WTC11 (cell line): Measurements from ENCODE around the gene CAMTA1. TPM values are rescaled to one million over a fixed set of nuclear protein-coding genes. Genes with fewer than 3 reads are reported as not detected.

ENCODE experiments used
- ATAC-seq: fragments of 200-7000 bp; cut with Tn5 transposase; 2 replicates; pipeline ENCODE4 v1.10.0; 2021; ENCODE audit warnings: mild to moderate bottlenecking, moderate library complexity
- CTCF ChIA-PET: fragments of 300-600 bp; sonication (Branson Sonifier 250); formaldehyde crosslinking; loops from one replicate; lab custom pipeline; 2021; ENCODE audit warnings: antibody characterized with exemption; lab: Charles Lee
- POLR2A ChIA-PET: fragments of 350-600 bp; sonication (Branson Sonifier 250); formaldehyde crosslinking; loops from one replicate; lab custom pipeline; 2021; ENCODE audit warnings: antibody characterized with exemption; lab: Charles Lee
- DNase-seq: peaks from one replicate; pipeline ENCODE4 v3.0.0; 2021; ENCODE audit warnings: low spot score
- H3K27ac Mint-ChIP-seq: 2 replicates; pipeline ENCODE4 v1.8.0; 2021; ENCODE audit warnings: mixed read lengths
- H3K27me3 Mint-ChIP-seq: 2 replicates; pipeline ENCODE4 v1.8.0; 2021; ENCODE audit warnings: low read depth, mild to moderate bottlenecking, moderate library complexity, mixed read lengths
- H3K36me3 Mint-ChIP-seq: 2 replicates; pipeline ENCODE4 v1.8.0; 2021; ENCODE audit warnings: mixed read lengths
- H3K4me1 Mint-ChIP-seq: 2 replicates; pipeline ENCODE4 v1.8.0; 2022; ENCODE audit warnings: mixed read lengths
- H3K4me3 Mint-ChIP-seq: 2 replicates; pipeline ENCODE4 v1.8.0; 2021; ENCODE audit warnings: mild to moderate bottlenecking, moderate library complexity, mixed read lengths
- H3K9me3 Mint-ChIP-seq: 2 replicates; pipeline ENCODE4 v1.8.0; 2021; ENCODE audit warnings: mixed read lengths
- AR ChIP-seq: fragments of 250-450 bp; sonication (Bioruptor Pico); IDR thresholded peaks from 2 replicates; pipeline ENCODE4 v1.9.0; 2021; ENCODE audit warnings: mild to moderate bottlenecking
- CBFB ChIP-seq: sonication (generic); formaldehyde crosslinking; IDR thresholded peaks from 2 replicates; pipeline ENCODE4 v1.8.1; 2022; ENCODE audit warnings: mild to moderate bottlenecking, low read depth, missing genetic modification reagents
- E2F1 ChIP-seq: sonication (generic); formaldehyde crosslinking; IDR thresholded peaks from 2 replicates; pipeline ENCODE4 v1.8.0; 2022; ENCODE audit warnings: mild to moderate bottlenecking, missing genetic modification reagents
- E2F5 ChIP-seq: sonication (generic); formaldehyde crosslinking; IDR thresholded peaks from 2 replicates; pipeline ENCODE4 v1.8.1; 2022; ENCODE audit warnings: mild to moderate bottlenecking, moderate library complexity, missing genetic modification reagents
- EMX1 ChIP-seq: fragments of 250-450 bp; sonication (Bioruptor Pico); IDR thresholded peaks from 2 replicates; pipeline ENCODE4 v1.8.0; 2021; ENCODE audit warnings: mild to moderate bottlenecking
- GABPB1 ChIP-seq: sonication (generic); formaldehyde crosslinking; IDR thresholded peaks from 2 replicates; pipeline ENCODE4 v1.8.1; 2023; ENCODE audit warnings: mild to moderate bottlenecking, missing genetic modification reagents
- HMGA2 ChIP-seq: fragments of 250-450 bp; sonication (Bioruptor Pico); IDR thresholded peaks from 2 replicates; pipeline ENCODE4 v1.4.0; 2021; ENCODE audit warnings: mild to moderate bottlenecking, moderate library complexity
- MAX ChIP-seq: sonication (generic); formaldehyde crosslinking; IDR thresholded peaks from 2 replicates; pipeline ENCODE4 v1.8.0; 2022; ENCODE audit warnings: mild to moderate bottlenecking, missing genetic modification reagents
- MXD4 ChIP-seq: fragments of 250-450 bp; sonication (Bioruptor Pico); IDR thresholded peaks from 2 replicates; pipeline ENCODE4 v1.8.0; 2021; ENCODE audit warnings: mild to moderate bottlenecking, moderate library complexity, borderline replicate concordance
- NR1H2 ChIP-seq: sonication (generic); formaldehyde crosslinking; IDR thresholded peaks from 2 replicates; pipeline ENCODE4 v1.9.0; 2021; ENCODE audit warnings: mild to moderate bottlenecking, moderate library complexity, missing genetic modification reagents
- NR3C1 ChIP-seq: sonication (generic); formaldehyde crosslinking; conservative IDR thresholded peaks from 2 replicates; pipeline ENCODE4 v1.8.1; 2023; ENCODE audit warnings: low read depth, mild to moderate bottlenecking, missing genetic modification reagents
- OVOL2 ChIP-seq: fragments of 250-450 bp; sonication (Bioruptor Pico); IDR thresholded peaks from 2 replicates; pipeline ENCODE4 v1.9.0; 2021; ENCODE audit warnings: mild to moderate bottlenecking, borderline replicate concordance
- ZMAT4 ChIP-seq: fragments of 250-450 bp; sonication (Bioruptor Pico); IDR thresholded peaks from 2 replicates; pipeline ENCODE4 v1.9.0; 2021; ENCODE audit warnings: mild to moderate bottlenecking
- ZNF138 ChIP-seq: sonication (generic); formaldehyde crosslinking; conservative IDR thresholded peaks from 2 replicates; pipeline ENCODE4 v1.8.1; 2022; ENCODE audit warnings: mild to moderate bottlenecking, moderate library complexity, missing genetic modification reagents
- ZNF532 ChIP-seq: fragments of 250-450 bp; sonication (Bioruptor Pico); IDR thresholded peaks from 2 replicates; pipeline ENCODE4 v1.9.0; 2021; ENCODE audit warnings: mild to moderate bottlenecking, borderline replicate concordance
- total RNA-seq: library from RNA; stranded (reverse); gene quantifications from 3 replicates; pipeline ENCODE4 v1.2.3, GENCODE V29; 2021

Gene CAMTA1
- total RNA-seq, 1 experiment from 2014 or later = 86.4 TPM

- no peaks in the 10 kb centered on the region for H3K36me3 Mint-ChIP-seq
- DNase-seq = no peak
- H3K4me1 Mint-ChIP-seq = peaks cover 52% of the 10 kb centered on the region
- ChIA-PET CTCF (interaction anchor here (1.0 to 2.1 kb wide), 3 partner anchors 82 to 247 kb away, joined by 3 to 9 read pairs (median 7); no protein-coding TSS in a partner anchor), POLR2A (no interaction called here)
- no peak for ATAC-seq
- peaks cover 3% of the 10 kb centered on the region for H3K27me3 Mint-ChIP-seq
- no peak for TF ChIP-seq E2F1 (CRISPR knock-in tag)
- TF ChIP-seq NR3C1 = no peak
- TF ChIP-seq CBFB = no peak
- TF ChIP-seq ZNF532 = no peak
- TF ChIP-seq GABPB1 (CRISPR knock-in tag) = no peak
- no peak for TF ChIP-seq ZNF138 (CRISPR knock-in tag)
- no peak for TF ChIP-seq E2F5
- TF ChIP-seq HMGA2 (CRISPR knock-in tag) = no peak
- TF ChIP-seq MAX (CRISPR knock-in tag) = no peak
- no peak for TF ChIP-seq AR (CRISPR knock-in tag)
- TF ChIP-seq EMX1 (CRISPR knock-in tag) = no peak
- no peak for TF ChIP-seq OVOL2
- TF ChIP-seq ZMAT4 (CRISPR knock-in tag) = no peak
- TF ChIP-seq NR1H2 (CRISPR knock-in tag) = no peak
- TF ChIP-seq MXD4 (CRISPR knock-in tag) = no peak
- H3K9me3 Mint-ChIP-seq = peaks cover 5% of the 10 kb centered on the region
- H3K27ac Mint-ChIP-seq = no peak overlapping the region
- H3K4me3 Mint-ChIP-seq = peak overlapping the region; percentile 87
Measured at GRCh38 chr1:6960860-6961259, 175.6 kb downstream of the CAMTA1 start.

- DNase-seq = no peak
Measured at GRCh38 chr1:6961289-6961688, 176.0 kb downstream of the CAMTA1 start.

More at GRCh38 chr1:6961289-6961688, 176.0 kb downstream of the CAMTA1 start:
- POLR2A ChIA-PET = no interaction called here
- peaks cover 48% of the 10 kb centered on the region for H3K4me1 Mint-ChIP-seq
- peaks cover 5% of the 10 kb centered on the region for H3K9me3 Mint-ChIP-seq
- TF ChIP-seq E2F1 (CRISPR knock-in tag) = no peak
- no peaks in the 10 kb centered on the region for H3K36me3 Mint-ChIP-seq
- ATAC-seq = no peak
- CTCF ChIA-PET = interaction anchor here (1.5 to 2.1 kb wide), 2 partner anchors 109 to 247 kb away, joined by 7 to 9 read pairs; no protein-coding TSS in a partner anchor
- H3K4me3 Mint-ChIP-seq = peak overlapping the region; percentile 87
- H3K27ac Mint-ChIP-seq = no peak overlapping the region
- H3K27me3 Mint-ChIP-seq = peaks cover 3% of the 10 kb centered on the region
